Neural cell (in vitro differentiated cells): Measurements from ENCODE around the gene ASB18. TPM values are rescaled to one million over a fixed set of nuclear protein-coding genes. Genes with fewer than 3 reads are reported as not detected.
"Not testable (repeated sequence)": the region's sequence is repeated elsewhere in the genome, so short reads cannot be mapped to it uniquely, and the experiment has no call there.

Experiments
- H2AFZ ChIP-seq: fragments of 200-600, 300-800 bp; sonication (generic), shearing (Covaris generic); 2 replicates; pipeline ENCODE4 v1.6.0; 2014; ENCODE audit warnings: low read depth, mild to moderate bottlenecking, antibody characterized with exemption, low read length, moderate library complexity
- H3F3A ChIP-seq: fragments of 200-600 bp; shearing (Covaris generic); 2 replicates; pipeline ENCODE4 v1.6.1; 2016; ENCODE audit warnings: mild to moderate bottlenecking, moderate library complexity, mixed read lengths, antibody characterized with exemption, low read length; ENCODE audit not compliant: insufficient read depth, poor library complexity, severe bottlenecking
- H3K27ac ChIP-seq: fragments of 200-600, 300-800 bp; sonication (generic), shearing (Covaris generic); 2 replicates; pipeline ENCODE4 v1.5.1; 2014; ENCODE audit warnings: mild to moderate bottlenecking, low read length, moderate library complexity
- H3K27me3 ChIP-seq: fragments of 300-800, 200-600 bp; sonication (generic), shearing (Covaris generic); 2 replicates; pipeline ENCODE4 v1.6.0; 2014; ENCODE audit warnings: mild to moderate bottlenecking, low read depth, low read length, moderate library complexity; ENCODE audit not compliant: insufficient read depth
- H3K36me3 ChIP-seq: fragments of 300-800, 200-600 bp; sonication (generic), shearing (Covaris generic); 2 replicates; pipeline ENCODE4 v1.5.1; 2014; ENCODE audit warnings: mild to moderate bottlenecking, antibody characterized with exemption, low read length, moderate library complexity; ENCODE audit not compliant: insufficient read depth
- H3K4me2 ChIP-seq: fragments of 300-800, 200-600 bp; sonication (generic), shearing (Covaris generic); 2 replicates; pipeline ENCODE4 v1.6.0; 2014; ENCODE audit warnings: mild to moderate bottlenecking, low read length
- H3K4me3 ChIP-seq: fragments of 300-800, 200-600 bp; sonication (generic), shearing (Covaris generic); 2 replicates; pipeline ENCODE4 v1.5.1; 2014; ENCODE audit warnings: mild to moderate bottlenecking, low read length, moderate library complexity
- H3K79me2 ChIP-seq: fragments of 200-600 bp; shearing (Covaris generic); replicated peaks from 2 replicates; pipeline ENCODE4 v1.6.0; 2014; ENCODE audit warnings: mild to moderate bottlenecking, low read length, moderate library complexity; ENCODE audit not compliant: insufficient read depth
- H3K9ac ChIP-seq: fragments of 300-800, 200-600 bp; sonication (generic), shearing (Covaris generic); 2 replicates; pipeline ENCODE4 v1.6.1; 2016; ENCODE audit warnings: mild to moderate bottlenecking, low read length, mixed read lengths
- H3K9me2 ChIP-seq: fragments of 200-600 bp; shearing (Covaris generic); 2 replicates; pipeline ENCODE4 v1.6.1; 2016; ENCODE audit warnings: mild to moderate bottlenecking, low read length, mixed read lengths; ENCODE audit not compliant: insufficient read depth
- H3K9me3 ChIP-seq: fragments of 200-600, 300-800 bp; sonication (generic), shearing (Covaris generic); 2 replicates; pipeline ENCODE4 v1.6.1; 2016; ENCODE audit warnings: mild to moderate bottlenecking, mixed run types, low read length, moderate library complexity, mixed read lengths
- H4K20me1 ChIP-seq: fragments of 200-600 bp; shearing (Covaris generic); 2 replicates; pipeline ENCODE4 v1.6.1; 2016; ENCODE audit warnings: mild to moderate bottlenecking, mixed run types; ENCODE audit not compliant: insufficient read depth
- EP300 ChIP-seq: fragments of 450-650 bp; conservative IDR thresholded peaks from 2 replicates; pipeline ENCODE4 v1.6.1; 2014; ENCODE audit warnings: antibody characterized with exemption, mild to moderate bottlenecking, moderate library complexity; ENCODE audit not compliant: poor library complexity, severe bottlenecking
- EZH2 ChIP-seq: fragments of 200-600, 300-800 bp; shearing (Covaris generic), sonication (generic); IDR thresholded peaks from 2 replicates; pipeline ENCODE4 v1.6.1; 2014; ENCODE audit warnings: antibody characterized with exemption, low read length, borderline replicate concordance, mild to moderate bottlenecking; ENCODE audit not compliant: insufficient read depth, poor library complexity, severe bottlenecking
- MXI1 ChIP-seq: fragments of 450-650 bp; conservative IDR thresholded peaks from 2 replicates; pipeline ENCODE4 v1.6.1; 2014; ENCODE audit warnings: antibody characterized with exemption, mild to moderate bottlenecking; ENCODE audit not compliant: poor library complexity, severe bottlenecking
- POLR2AphosphoS5 ChIP-seq: IDR thresholded peaks from 2 replicates; pipeline ENCODE4 v1.6.1; 2012
- RAD21 ChIP-seq: fragments of 450-650 bp; conservative IDR thresholded peaks from 2 replicates; pipeline ENCODE4 v1.6.1; 2014; ENCODE audit warnings: antibody characterized with exemption, mild to moderate bottlenecking, moderate library complexity
- REST ChIP-seq: IDR thresholded peaks from 2 replicates; pipeline ENCODE4 v1.6.1; 2012; ENCODE audit warnings: borderline replicate concordance
- SMC3 ChIP-seq: fragments of 450-650 bp; conservative IDR thresholded peaks from 2 replicates; pipeline ENCODE4 v1.6.1; 2014; ENCODE audit warnings: antibody characterized with exemption, mild to moderate bottlenecking, moderate library complexity; ENCODE audit not compliant: poor library complexity
- TAF1 ChIP-seq: IDR thresholded peaks from 2 replicates; pipeline ENCODE4 v1.6.1; 2012; ENCODE audit warnings: low read depth
- polyA plus RNA-seq: library from polyadenylated mRNA; depleted of rRNA; stranded (reverse); fragments of >200 nt; gene quantifications from 2 replicates; pipeline ENCODE4 v1.2.3, GENCODE V29; 2014
- TF ChIP-seq, protein P1 (sequence below): fragments of 450-650 bp; IDR thresholded peaks from 2 replicates; pipeline ENCODE4 v1.5.1; 2014; ENCODE audit warnings: antibody characterized with exemption, mild to moderate bottlenecking, moderate library complexity; ENCODE audit not compliant: poor library complexity, severe bottlenecking

ASB18 gene
- polyA plus RNA-seq, 1 donor from 2014 or later: not detected

- Histone ChIP-seq H2AFZ (no peak overlapping the region), H3K9me3 (no peaks in the 10 kb centered on the region), H3K9ac (no peak overlapping the region), H3K27me3 (no peaks in the 10 kb centered on the region), H3F3A (no peaks in the 10 kb centered on the region), H3K4me2 (no peak overlapping the region), H3K4me3 (no peak overlapping the region), H3K9me2 (no peaks in the 10 kb centered on the region), H3K79me2 (no peaks in the 10 kb centered on the region), H3K36me3 (no peaks in the 10 kb centered on the region), H4K20me1 (no peaks in the 10 kb centered on the region), H3K27ac (no peak overlapping the region)
- no peak for TF ChIP-seq EZH2
- no peak for TF ChIP-seq POLR2AphosphoS5
- TF ChIP-seq, protein P1, sequence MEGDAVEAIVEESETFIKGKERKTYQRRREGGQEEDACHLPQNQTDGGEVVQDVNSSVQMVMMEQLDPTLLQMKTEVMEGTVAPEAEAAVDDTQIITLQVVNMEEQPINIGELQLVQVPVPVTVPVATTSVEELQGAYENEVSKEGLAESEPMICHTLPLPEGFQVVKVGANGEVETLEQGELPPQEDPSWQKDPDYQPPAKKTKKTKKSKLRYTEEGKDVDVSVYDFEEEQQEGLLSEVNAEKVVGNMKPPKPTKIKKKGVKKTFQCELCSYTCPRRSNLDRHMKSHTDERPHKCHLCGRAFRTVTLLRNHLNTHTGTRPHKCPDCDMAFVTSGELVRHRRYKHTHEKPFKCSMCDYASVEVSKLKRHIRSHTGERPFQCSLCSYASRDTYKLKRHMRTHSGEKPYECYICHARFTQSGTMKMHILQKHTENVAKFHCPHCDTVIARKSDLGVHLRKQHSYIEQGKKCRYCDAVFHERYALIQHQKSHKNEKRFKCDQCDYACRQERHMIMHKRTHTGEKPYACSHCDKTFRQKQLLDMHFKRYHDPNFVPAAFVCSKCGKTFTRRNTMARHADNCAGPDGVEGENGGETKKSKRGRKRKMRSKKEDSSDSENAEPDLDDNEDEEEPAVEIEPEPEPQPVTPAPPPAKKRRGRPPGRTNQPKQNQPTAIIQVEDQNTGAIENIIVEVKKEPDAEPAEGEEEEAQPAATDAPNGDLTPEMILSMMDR: no peak
- no peak for TF ChIP-seq MXI1
- TF ChIP-seq REST: no peak
- TF ChIP-seq SMC3: no peak
- no peak for TF ChIP-seq RAD21
- no peak for TF ChIP-seq TAF1
- no peak for TF ChIP-seq EP300
Measured at GRCh38 chr2:236289766-236290462, 25.7 kb upstream of the ASB18 start.

DNA sequence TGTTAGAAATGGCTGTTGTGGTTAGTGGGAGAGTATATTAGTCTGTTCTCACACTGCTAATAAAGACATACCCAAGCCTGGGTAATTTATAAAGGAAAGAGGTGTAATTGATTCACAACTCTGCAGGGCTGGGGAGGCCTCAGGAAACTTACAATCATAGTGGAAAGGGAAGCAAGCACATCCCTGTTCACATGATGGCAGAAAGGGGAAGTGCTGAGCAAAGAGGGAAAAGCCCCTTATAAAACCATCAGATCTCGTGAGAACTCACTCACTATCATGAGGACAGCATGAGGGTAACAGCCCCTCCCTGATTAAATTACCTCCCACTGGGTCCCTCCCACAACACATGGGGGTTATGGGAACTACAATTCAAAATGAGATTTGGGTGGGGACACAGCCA, 24.2 kb upstream of the ASB18 start:
- H3K79me2 ChIP-seq, H2AFZ ChIP-seq, H3K9me3 ChIP-seq, H3K9ac ChIP-seq, H4K20me1 ChIP-seq, H3K4me3 ChIP-seq, H3K27ac ChIP-seq, H3K4me2 ChIP-seq, H3F3A ChIP-seq, H3K27me3 ChIP-seq, H3K9me2 ChIP-seq, H3K36me3 ChIP-seq: not testable (repeated sequence)

DNA sequence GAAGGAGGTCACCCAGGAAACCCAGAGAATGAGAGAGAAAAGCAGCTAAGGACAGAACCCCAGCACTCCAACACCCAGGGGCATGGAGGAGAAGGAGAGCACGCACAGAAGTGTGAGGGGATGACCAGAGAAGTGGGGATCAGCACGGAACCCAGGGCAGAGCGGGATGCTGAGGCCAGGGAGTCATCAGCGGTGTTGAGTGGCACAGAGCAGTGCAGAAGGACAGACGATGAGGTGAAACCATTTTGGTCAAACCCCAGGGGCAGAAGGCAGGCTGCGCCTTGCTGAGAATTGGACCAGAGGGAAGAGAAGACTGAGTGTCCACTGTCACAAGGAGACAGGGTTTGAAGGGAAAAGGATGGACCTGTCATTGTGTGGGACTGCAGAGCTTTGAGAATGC, 23.4 kb upstream of the ASB18 start:
- no peak overlapping the region for H3K4me2 ChIP-seq
- H3K27me3 ChIP-seq: no peaks in the 10 kb centered on the region
- no peaks in the 10 kb centered on the region for H3K36me3 ChIP-seq
- no peak overlapping the region for H2AFZ ChIP-seq
- no peaks in the 10 kb centered on the region for H4K20me1 ChIP-seq
- no peaks in the 10 kb centered on the region for H3F3A ChIP-seq
- TF ChIP-seq POLR2AphosphoS5 (no peak), EP300 (no peak), MXI1 (no peak), RAD21 (no peak), EZH2 (no peak), REST (no peak), TAF1 (no peak), SMC3 (no peak)
- TF ChIP-seq, protein P1: no peak
- H3K9me3 ChIP-seq: peaks cover 3% of the 10 kb centered on the region
- no peaks in the 10 kb centered on the region for H3K79me2 ChIP-seq
- no peak overlapping the region for H3K4me3 ChIP-seq
- H3K9ac ChIP-seq: no peak overlapping the region
- H3K27ac ChIP-seq: no peak overlapping the region
- H3K9me2 ChIP-seq: no peaks in the 10 kb centered on the region
